NOMO-1 (cell line): Measurements from ENCODE around the gene KIZ.
A peak's percentile ranks its signal among the peaks of the same experiment; 100 is the strongest.

Experiments
- DNase-seq, 2 experiments: peaks; one replicate each; lab custom pipeline; 2025; ENCODE audit not compliant: unreplicated experiment in 2 of 2; lab: John Stamatoyannopoulos, UW

Gene KIZ

GRCh38 chr20:21125849-21126580, at the start of gene KIZ:
Gene KIZ, plus strand, starts transcription at chr20:21126082. Its CDS starts 34 bp downstream, at chr20:21126116.
- peak; percentile 78 to 92 for DNase-seq

GRCh38 chr20:21077809-21078345, 48.0 kb upstream of the KIZ start:
- DNase-seq, result no peak

GRCh38 chr20:21082584-21082983, 43.3 kb upstream of the KIZ start:
- DNase-seq, result no peak

DNA sequence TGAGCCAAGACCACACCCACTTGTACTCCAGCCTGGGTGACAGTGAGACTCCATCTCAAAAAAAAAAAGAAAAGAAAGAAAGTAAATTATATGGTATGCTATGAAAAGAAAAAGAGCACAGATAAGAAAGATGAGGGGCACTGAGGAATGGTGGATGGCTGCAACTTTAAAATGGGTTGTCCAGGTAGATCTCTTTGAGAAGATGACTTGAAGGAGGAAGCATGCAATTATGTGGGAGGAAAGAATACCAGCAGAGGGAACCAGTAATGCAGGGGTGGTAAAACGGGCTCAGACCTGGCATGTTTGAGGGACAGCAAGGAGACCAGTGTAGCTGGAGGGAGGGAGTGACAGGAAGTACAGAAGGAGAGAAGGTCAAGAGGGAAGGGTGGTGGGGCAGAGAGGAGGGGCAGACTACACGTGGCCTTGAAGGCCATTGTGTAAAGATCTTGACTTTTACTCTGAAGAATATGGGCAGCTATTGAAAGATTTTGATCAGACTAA, 42.0 kb upstream of the KIZ start:
- DNase-seq, result peak; percentile 10 to 16

- no peak for DNase-seq
These were observed 37.9 kb upstream of the KIZ start for GRCh38 chr20:21087862-21088540.

GRCh38 chr20:21089391-21089790, 36.5 kb upstream of the KIZ start:
- DNase-seq, result peak in 1 of 2 experiments; percentile 10

GRCh38 chr20:21090111-21090618, 35.7 kb upstream of the KIZ start:
- peak; percentile 79 to 98 for DNase-seq

GRCh38 chr20:21090721-21091120, 35.2 kb upstream of the KIZ start:
- no peak for DNase-seq

DNA sequence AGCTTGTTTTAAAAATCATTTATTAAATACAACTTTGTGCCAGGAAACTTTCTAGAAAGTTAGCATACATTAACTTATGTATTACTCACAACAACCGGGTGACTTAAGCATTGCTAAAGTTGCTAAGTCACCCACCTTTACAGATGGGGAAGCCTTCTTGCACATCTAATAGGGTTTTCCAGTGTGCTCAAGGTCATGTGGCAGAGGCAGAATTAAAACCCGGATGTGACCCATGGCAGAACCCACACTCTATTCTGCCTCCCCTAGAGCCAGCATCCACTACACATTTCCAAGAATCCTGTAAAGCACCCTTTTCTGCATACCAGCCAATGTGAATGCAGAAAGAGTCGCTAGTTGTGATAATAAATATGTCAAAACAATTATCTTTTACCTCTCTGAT, 33.1 kb upstream of the KIZ start:
- peak; percentile 22 to 39 for DNase-seq

DNA sequence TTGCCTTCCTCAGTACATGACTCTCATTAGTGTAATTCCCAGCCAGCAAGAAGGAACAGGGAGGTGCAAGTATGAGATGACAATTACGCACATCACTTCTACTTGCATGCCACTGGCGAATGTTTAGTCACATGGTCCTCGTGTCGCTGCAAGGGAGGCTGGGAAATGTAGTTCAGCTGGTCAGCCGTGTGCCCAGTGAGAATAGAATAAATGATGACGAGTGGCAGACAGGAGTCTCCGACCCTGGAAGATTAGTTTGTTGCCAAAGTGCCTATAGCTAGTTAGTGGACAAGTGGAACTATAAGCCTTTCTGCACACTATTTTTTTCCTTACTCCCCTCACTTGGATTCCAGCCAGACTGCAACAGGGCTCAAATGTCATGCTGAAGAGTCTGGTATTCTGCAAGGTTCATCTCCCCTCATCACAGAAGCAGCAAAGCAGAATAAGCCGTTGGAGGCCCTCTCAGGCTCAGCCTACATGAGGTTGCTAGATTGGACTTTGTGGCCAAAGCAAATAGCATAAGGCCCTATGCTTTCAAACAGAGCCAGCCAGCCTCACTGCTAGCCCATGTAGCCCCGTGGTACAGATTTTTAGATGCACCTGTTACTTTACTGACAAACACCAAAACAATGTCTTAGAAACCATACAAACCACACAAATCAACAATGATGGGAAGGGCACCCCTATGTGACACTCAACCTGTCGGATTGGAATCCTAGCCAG, 29.4 kb upstream of the KIZ start:
- DNase-seq, result peak; percentile 21 to 44

- DNase-seq, result peak; percentile 86 to 92
These were observed 25.9 kb upstream of the KIZ start for GRCh38 chr20:21099751-21100577.

- peak; percentile 86 to 92 for DNase-seq
These were observed 25.1 kb upstream of the KIZ start for GRCh38 chr20:21100578-21101452.

- DNase-seq, result peak; percentile 40 to 47
These were observed 24.4 kb upstream of the KIZ start for GRCh38 chr20:21101453-21101931.

GRCh38 chr20:21101932-21102575, 23.8 kb upstream of the KIZ start:
- DNase-seq, result peak; percentile 49 to 59

DNA sequence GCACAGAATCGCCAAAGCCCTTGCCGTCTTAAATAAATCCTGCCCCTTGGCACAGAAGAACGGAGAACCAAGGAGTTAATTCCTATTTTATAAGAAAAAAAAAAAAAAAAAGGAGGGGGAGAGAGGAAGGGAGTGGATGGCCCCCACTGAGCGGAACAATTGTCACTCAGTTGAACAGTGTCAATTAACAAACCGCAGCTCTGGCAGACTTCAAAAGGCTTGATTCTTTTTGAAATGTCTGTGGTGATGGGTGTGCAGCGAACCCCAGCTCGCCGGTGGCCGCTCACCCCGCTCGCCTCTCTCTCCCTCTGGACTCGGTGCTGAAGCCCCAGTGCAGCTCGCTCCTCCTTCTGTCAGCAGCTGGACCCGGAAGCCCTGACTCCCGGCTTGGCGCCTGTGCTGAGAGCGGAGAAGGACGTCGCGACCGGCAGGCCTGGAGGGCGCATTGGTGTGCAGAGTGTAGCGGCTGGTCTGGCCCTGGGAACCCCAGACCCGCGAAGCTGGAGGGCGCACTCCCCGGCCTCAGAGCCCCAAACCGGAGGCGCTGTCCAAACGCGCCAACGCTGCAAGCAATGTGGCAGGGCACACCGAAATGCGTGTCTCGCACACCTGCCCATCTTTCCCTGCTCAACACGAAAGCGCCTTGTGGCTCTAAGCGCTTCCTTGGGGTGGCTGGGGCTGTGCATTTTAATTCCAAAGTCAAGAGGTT, 23.1 kb upstream of the KIZ start:
- DNase-seq, result peak; percentile 27 to 39

DNA sequence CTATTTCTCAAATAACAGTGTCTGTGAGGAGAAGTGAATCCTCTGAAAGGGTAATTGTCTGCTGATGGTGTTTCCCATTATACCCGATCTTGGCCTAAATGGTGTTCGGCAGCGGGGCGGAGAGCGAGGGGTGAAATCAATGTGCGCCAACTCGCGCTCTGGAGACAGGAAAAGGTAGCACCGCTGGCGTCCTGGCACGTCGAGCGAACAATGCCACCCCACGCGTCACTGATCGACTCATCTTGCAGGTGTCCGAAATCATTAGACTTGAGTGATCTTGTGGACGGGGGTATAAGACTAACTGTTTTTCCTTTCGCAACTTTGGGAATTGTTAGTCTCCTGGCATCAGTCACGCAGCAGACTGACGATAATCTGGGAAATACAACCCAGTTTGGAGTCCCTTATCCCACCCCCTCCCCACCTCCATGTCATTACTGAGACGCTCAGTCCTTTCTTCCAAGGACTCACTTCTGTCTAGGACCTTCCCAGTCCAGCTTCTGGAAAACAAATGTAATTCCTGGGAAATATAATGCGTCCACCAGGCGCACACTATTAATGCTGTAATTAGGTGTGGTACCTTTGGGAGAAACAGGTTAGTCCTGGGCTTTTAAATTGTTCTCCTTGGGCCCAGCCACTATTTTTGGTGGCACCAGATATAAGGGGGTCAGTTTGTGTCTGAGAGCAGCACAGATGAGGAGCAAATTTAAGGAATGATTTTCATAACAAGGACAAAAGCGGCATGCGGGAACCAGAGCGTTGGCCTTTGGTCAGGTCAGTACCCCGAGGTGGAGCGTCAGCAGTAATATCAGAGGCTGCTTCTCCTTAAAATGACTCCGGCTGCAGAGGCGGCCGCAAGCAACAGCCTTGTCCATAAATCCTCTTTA, 22.1 kb upstream of the KIZ start:
- DNase-seq, result no peak

GRCh38 chr20:21104466-21104761, 21.5 kb upstream of the KIZ start:
- no peak for DNase-seq
